SU-DHL-6 (cell line): ENCODE results near the gene PRR14L.

Experiments used
- CTCF ChIP-seq: fragments of 200-600 bp; sonication (generic); IDR thresholded peaks from one replicate; pipeline ENCODE4 v1.5.1; 2017; ENCODE audit warnings: antibody characterized with exemption, mild to moderate bottlenecking, low read length, moderate library complexity; ENCODE audit not compliant: insufficient read depth, poor library complexity, severe bottlenecking
- EZH2phosphoT487 ChIP-seq: fragments of 200-600 bp; sonication (generic), shearing (Covaris generic); conservative IDR thresholded peaks from 2 replicates; pipeline ENCODE4 v1.6.1; 2018; ENCODE audit warnings: mild to moderate bottlenecking, antibody characterized with exemption, low read length, moderate library complexity, mixed read lengths

DNA sequence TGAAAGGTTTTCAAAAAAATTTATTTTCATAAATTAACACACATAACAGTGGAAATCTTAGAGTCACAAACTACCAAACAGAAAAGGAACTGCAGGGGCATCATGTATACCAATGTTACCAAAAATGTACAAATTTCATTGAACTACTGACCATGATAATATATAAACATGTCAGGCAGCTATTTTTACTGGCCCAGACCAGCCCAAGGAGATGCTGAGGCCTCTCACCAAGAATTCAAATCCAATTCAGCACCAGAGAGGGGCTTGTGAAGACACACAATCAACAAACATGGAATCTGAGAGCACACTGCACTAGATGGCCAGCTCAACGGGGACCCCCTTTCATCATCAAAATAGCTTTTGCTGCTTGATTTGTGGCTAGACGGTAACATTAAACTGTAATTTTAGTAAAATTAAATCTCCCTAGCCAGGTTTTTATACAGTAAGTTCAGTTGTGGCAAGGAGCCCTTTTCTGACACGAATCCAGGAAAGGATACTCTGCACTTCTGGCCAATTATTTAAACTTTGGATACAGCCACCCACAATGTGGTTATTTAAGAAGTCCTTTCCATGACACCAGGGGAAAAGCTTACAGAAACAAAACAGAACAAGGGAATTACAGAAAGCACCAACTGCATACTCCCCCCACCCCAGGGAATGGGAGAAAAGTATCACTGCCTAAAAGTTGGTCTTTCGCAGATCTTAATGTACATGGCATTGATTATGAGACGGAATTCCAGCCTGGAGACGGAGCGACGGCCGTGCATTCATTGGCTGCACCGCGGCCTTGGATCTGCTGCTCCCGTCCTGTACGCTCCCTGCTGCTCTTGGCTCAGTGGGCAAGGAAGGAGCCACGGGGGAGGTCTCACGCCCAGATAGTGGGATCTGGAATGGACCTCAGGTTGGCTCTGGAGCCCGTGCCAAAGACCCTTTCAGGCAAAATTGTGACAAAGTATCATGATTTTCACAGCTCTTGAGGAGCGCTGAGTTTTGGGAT is 68.3 kb downstream of the PRR14L start:
- TF ChIP-seq CTCF (no peak), EZH2phosphoT487 (no peak)
